HEK293 (cell line): Measurements from ENCODE around the gene MPZL2.

ENCODE experiments used
- FEZF1 ChIP-seq: fragments of 450-650 bp; formaldehyde crosslinking; IDR thresholded peaks from 2 replicates; pipeline ENCODE4 v1.5.1; 2016; ENCODE audit warnings: missing biosample characterization, missing genetic modification characterization
- MYNN ChIP-seq: fragments of 450-650 bp; formaldehyde crosslinking; IDR thresholded peaks from 2 replicates; pipeline ENCODE4 v1.5.1; 2016; ENCODE audit warnings: missing biosample characterization, missing genetic modification characterization, borderline replicate concordance
- TCF7L2 ChIP-seq: IDR thresholded peaks from 2 replicates; pipeline ENCODE4 v1.6.1; 2011; ENCODE audit warnings: low read depth, mild to moderate bottlenecking, inconsistent platforms, low read length, moderate library complexity, borderline replicate concordance
- YY1 ChIP-seq: fragments of 450-650 bp; formaldehyde crosslinking; IDR thresholded peaks from 2 replicates; pipeline ENCODE4 v1.5.1; 2018; ENCODE audit warnings: missing biosample characterization, missing genetic modification characterization
- ZBTB21 ChIP-seq: fragments of 450-650 bp; formaldehyde crosslinking; IDR thresholded peaks from 2 replicates; pipeline ENCODE4 v1.5.1; 2017; ENCODE audit warnings: missing biosample characterization, missing genetic modification characterization
- ZBTB26 ChIP-seq: fragments of 450-650 bp; formaldehyde crosslinking; optimal IDR thresholded peaks from 2 replicates; pipeline ENCODE3; 2016; ENCODE audit warnings: missing biosample characterization, mild to moderate bottlenecking, missing genetic modification characterization
- ZNF174 ChIP-seq: fragments of 450-650 bp; formaldehyde crosslinking; IDR thresholded peaks from 2 replicates; pipeline ENCODE4 v1.5.0; 2017; ENCODE audit warnings: missing biosample characterization, mild to moderate bottlenecking, missing genetic modification characterization
- ZNF211 ChIP-seq: fragments of 450-650 bp; formaldehyde crosslinking; IDR thresholded peaks from 2 replicates; pipeline ENCODE4 v1.5.1; 2016; ENCODE audit warnings: low read depth, missing biosample characterization, missing genetic modification characterization
- ZNF274 ChIP-seq, 2 experiments: fragments of 200-500 bp in 1 of 2; fragments of 450-650 bp in 1 of 2; sonication (Bioruptor generic) in 1 of 2; formaldehyde crosslinking in 1 of 2; IDR thresholded peaks; 2 replicates each; pipeline versions ENCODE4 v1.5.1 to v1.6.1; 2014 to 2016; ENCODE audit warnings: borderline replicate concordance in 1 of 2, inconsistent platforms in 1 of 2, low read length in 1 of 2, missing biosample characterization in 1 of 2, missing genetic modification characterization in 1 of 2
- ZNF335 ChIP-seq: fragments of 450-650 bp; formaldehyde crosslinking; conservative IDR thresholded peaks from 2 replicates; pipeline ENCODE4 v1.5.1; 2016; ENCODE audit warnings: missing biosample characterization, missing genetic modification characterization
- ZNF362 ChIP-seq: fragments of 450-650 bp; formaldehyde crosslinking; IDR thresholded peaks from 2 replicates; pipeline ENCODE4 v1.5.1; 2016; ENCODE audit warnings: missing biosample characterization, missing genetic modification characterization
- ZNF48 ChIP-seq: fragments of 450-650 bp; formaldehyde crosslinking; IDR thresholded peaks from 2 replicates; pipeline ENCODE4 v1.5.1; 2016; ENCODE audit warnings: missing biosample characterization, missing genetic modification characterization
- ZNF600 ChIP-seq: fragments of 450-650 bp; formaldehyde crosslinking; IDR thresholded peaks from 2 replicates; pipeline ENCODE4 v1.5.1; 2016; ENCODE audit warnings: missing biosample characterization, missing genetic modification characterization
- TF ChIP-seq, protein P1 (sequence below): fragments of 450-650 bp; formaldehyde crosslinking; IDR thresholded peaks from 2 replicates; pipeline ENCODE4 v1.5.1; 2016; ENCODE audit warnings: missing biosample characterization, missing genetic modification characterization

DNA sequence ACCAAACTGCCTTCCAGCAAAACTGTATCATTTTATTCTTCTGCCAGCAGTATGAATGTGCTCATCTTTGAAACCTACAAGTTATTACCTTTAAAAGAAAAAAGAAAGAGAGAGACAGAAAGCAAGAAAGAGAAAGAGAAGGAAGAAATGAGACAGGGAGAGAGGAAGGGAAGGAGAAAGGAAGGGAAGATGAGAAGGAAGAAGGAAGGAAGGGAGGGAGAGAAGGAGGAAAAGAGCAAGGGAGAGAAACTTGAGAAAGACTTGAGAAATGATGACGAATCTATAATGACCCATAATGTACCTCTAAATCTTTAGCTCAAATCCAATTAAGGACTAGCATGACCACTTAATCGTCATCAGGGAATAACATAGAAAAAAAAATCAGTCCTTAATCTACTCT lies 27.9 kb downstream of the MPZL2 start:
- no peak for TF ChIP-seq ZNF174 (tag by site-specific recombination)
- no peak for TF ChIP-seq FEZF1
- TF ChIP-seq YY1 = no peak
- TF ChIP-seq ZBTB21 = no peak
- TF ChIP-seq ZNF274 (IDR thresholded peaks at IDR 0.05; ENCODE audit: low read length) = no peak
- TF ChIP-seq ZNF274 (tag by site-specific recombination; IDR thresholded peaks at IDR 0.05; ENCODE audit: borderline replicate concordance) = no peak
- TF ChIP-seq ZNF48 (tag by site-specific recombination) = no peak
- no peak for TF ChIP-seq ZNF211 (tag by site-specific recombination)
- no peak for TF ChIP-seq ZNF362 (tag by site-specific recombination)
- no peak for TF ChIP-seq ZNF600 (tag by site-specific recombination)
- TF ChIP-seq, protein P1, sequence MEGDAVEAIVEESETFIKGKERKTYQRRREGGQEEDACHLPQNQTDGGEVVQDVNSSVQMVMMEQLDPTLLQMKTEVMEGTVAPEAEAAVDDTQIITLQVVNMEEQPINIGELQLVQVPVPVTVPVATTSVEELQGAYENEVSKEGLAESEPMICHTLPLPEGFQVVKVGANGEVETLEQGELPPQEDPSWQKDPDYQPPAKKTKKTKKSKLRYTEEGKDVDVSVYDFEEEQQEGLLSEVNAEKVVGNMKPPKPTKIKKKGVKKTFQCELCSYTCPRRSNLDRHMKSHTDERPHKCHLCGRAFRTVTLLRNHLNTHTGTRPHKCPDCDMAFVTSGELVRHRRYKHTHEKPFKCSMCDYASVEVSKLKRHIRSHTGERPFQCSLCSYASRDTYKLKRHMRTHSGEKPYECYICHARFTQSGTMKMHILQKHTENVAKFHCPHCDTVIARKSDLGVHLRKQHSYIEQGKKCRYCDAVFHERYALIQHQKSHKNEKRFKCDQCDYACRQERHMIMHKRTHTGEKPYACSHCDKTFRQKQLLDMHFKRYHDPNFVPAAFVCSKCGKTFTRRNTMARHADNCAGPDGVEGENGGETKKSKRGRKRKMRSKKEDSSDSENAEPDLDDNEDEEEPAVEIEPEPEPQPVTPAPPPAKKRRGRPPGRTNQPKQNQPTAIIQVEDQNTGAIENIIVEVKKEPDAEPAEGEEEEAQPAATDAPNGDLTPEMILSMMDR = no peak
- no peak for TF ChIP-seq TCF7L2
- no peak for TF ChIP-seq ZBTB26
- no peak for TF ChIP-seq MYNN (tag by site-specific recombination)
- no peak for TF ChIP-seq ZNF335 (tag by site-specific recombination)
